Measurements from ENCODE around the gene NCCRP1.
A peak's percentile ranks its signal among the peaks of the same experiment; 100 is the strongest.
"Not testable (repeated sequence)": the region's sequence is repeated elsewhere in the genome, so short reads cannot be mapped to it uniquely, and the experiment has no call there.

Gene NCCRP1

GRCh38 chr19:39208175-39208795, 11.5 kb downstream of the NCCRP1 start:
- DNase-seq (ENCODE audit: low spot score), result no peak

- DNase-seq (ENCODE audit: low spot score), result no peak
Measured at GRCh38 chr19:39209196-39209595, 12.4 kb downstream of the NCCRP1 start.

GRCh38 chr19:39211731-39212374, 15.1 kb downstream of the NCCRP1 start:
- no peak for DNase-seq (ENCODE audit: low spot score)

- DNase-seq (ENCODE audit: low spot score), result peak; percentile 74
Measured at GRCh38 chr19:39212375-39212742, 15.6 kb downstream of the NCCRP1 start.

GRCh38 chr19:39215323-39215722, 18.6 kb downstream of the NCCRP1 start:
- DNase-seq (ENCODE audit: low spot score), result not testable (repeated sequence)

GRCh38 chr19:39217094-39217493, 20.3 kb downstream of the NCCRP1 start:
- no peak for DNase-seq (ENCODE audit: low spot score)

- DNase-seq (ENCODE audit: low spot score), result no peak
Measured at GRCh38 chr19:39218230-39219007, 21.7 kb downstream of the NCCRP1 start.

GRCh38 chr19:39219108-39219507, 22.3 kb downstream of the NCCRP1 start:
- DNase-seq (ENCODE audit: low spot score), result not testable (repeated sequence)

- peak; percentile 86 for DNase-seq (ENCODE audit: low spot score)
Measured at GRCh38 chr19:39223703-39224279, 27.0 kb downstream of the NCCRP1 start.

- no peak for DNase-seq (ENCODE audit: low spot score)
Measured at GRCh38 chr19:39224910-39225309, 28.1 kb downstream of the NCCRP1 start.

- no peak for DNase-seq (ENCODE audit: low spot score)
Measured at GRCh38 chr19:39230096-39230764, 33.5 kb downstream of the NCCRP1 start.

GRCh38 chr19:39232708-39233107, 35.9 kb downstream of the NCCRP1 start:
- no peak for DNase-seq (ENCODE audit: low spot score)

- DNase-seq (ENCODE audit: low spot score), result no peak
Measured at GRCh38 chr19:39236527-39236926, 39.8 kb downstream of the NCCRP1 start.

GRCh38 chr19:39237200-39238184, 40.7 kb downstream of the NCCRP1 start:
- DNase-seq (ENCODE audit: low spot score), result peak; percentile 42

GRCh38 chr19:39238209-39238608, 41.4 kb downstream of the NCCRP1 start:
- DNase-seq (ENCODE audit: low spot score), result no peak

- no peak for DNase-seq (ENCODE audit: low spot score)
Measured at GRCh38 chr19:39238944-39239343, 42.2 kb downstream of the NCCRP1 start.

GRCh38 chr19:39240421-39240820, 43.7 kb downstream of the NCCRP1 start:
- DNase-seq (ENCODE audit: low spot score), result no peak

- DNase-seq (ENCODE audit: low spot score), result not testable (repeated sequence)
Measured at GRCh38 chr19:39243741-39244140, 47.0 kb downstream of the NCCRP1 start.

- not testable (repeated sequence) for DNase-seq (ENCODE audit: low spot score)
Measured at GRCh38 chr19:39244410-39245100, 47.8 kb downstream of the NCCRP1 start, which contains the start of gene IFNL3. IFNL3 (minus strand) TSS chr19:39245006; CDS start chr19:39244967, 39 bp downstream.

- not testable (repeated sequence) for DNase-seq (ENCODE audit: low spot score)
Measured at GRCh38 chr19:39245166-39245565, 48.4 kb downstream of the NCCRP1 start.

Measured in iPS-NIHi11 (cell line).